ENCODE data around the gene RSPO1.

GRCh38 chr1:37616330-37616729 lies 18.4 kb downstream of the RSPO1 start:
- no peak for TF ChIP-seq CTCF (IDR thresholded peaks at IDR 0.05)
- TF ChIP-seq POLR2A (IDR thresholded peaks at IDR 0.05): no peak
